GM12873 (cell line): ENCODE measurements around the gene PTPA.
A peak's percentile ranks its signal among the peaks of the same experiment; 100 is the strongest.

Experiments used
- CTCF ChIP-seq: IDR thresholded peaks from 2 replicates; pipeline ENCODE4 v1.5.1; 2012; ENCODE audit warnings: low read depth, mild to moderate bottlenecking, moderate library complexity, low read length, control low read depth; ENCODE audit not compliant: insufficient read depth; ENCODE audit errors: missing control alignments

Gene PTPA

DNA sequence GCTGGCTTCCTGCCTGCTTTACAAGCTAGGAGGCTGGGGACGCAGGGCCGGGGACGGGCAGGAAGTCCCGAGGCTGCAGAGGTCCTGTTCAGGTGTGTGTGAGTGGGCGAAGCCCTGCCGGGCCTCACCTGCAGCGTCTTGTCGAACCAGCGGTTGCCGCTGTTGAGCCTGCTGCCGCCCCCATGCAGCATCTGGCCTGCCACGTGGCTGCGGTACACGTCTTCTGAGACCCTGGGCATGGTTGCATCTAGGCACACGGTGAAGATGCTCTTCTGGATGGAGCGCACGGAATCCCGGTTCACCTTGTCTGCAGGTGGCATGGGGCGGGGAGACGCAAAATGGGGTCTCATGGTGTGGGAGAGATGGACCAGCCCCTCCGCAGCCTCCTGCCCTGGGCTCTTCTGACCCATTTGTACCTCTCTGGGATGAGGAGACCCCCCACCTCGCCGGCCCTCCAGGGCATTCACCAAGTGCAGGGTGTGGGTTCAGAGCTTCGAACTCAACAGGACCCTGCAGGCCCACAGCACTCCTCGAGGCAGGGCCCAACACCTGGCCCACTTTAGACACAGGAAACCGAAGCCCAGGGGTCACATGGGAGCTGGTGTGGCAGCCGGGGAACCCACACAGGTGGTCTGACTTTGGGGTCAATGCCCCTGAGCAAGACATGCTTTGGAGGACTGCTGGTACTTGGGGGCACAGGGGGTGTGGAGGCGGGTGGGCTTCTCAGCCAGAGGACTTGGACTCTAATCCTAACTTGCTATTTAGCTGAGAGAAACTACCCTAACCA, 10.6 kb upstream of the PTPA start:
- TF ChIP-seq CTCF: no peak

- TF ChIP-seq CTCF: no peak
Observed at GRCh38 chr9:129101279-129101678, 9.9 kb upstream of the PTPA start.

- no peak for TF ChIP-seq CTCF
Observed at GRCh38 chr9:129102095-129102525, 9.1 kb upstream of the PTPA start.

GRCh38 chr9:129102791-129103594, 8.2 kb upstream of the PTPA start:
- peak; percentile 70 for TF ChIP-seq CTCF

DNA sequence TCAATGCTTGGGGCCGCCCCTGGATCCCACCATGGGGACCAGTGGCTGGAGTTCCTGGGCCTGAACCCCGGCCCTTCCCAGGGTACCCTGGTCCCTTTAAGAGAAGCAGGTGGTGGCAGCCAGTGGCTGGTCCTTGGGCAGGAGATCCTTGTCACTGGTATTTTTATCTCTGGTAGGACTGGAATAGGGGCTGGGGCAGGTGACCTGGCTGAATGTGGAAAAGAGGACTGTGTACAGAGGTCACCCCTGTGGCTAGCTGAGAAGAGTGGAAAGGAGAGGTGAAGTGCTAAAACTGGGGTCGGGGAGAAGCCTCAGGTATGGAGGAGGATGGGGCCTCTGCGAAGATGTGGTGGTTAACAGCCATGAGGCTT, 7.6 kb upstream of the PTPA start:
- TF ChIP-seq CTCF: no peak

DNA sequence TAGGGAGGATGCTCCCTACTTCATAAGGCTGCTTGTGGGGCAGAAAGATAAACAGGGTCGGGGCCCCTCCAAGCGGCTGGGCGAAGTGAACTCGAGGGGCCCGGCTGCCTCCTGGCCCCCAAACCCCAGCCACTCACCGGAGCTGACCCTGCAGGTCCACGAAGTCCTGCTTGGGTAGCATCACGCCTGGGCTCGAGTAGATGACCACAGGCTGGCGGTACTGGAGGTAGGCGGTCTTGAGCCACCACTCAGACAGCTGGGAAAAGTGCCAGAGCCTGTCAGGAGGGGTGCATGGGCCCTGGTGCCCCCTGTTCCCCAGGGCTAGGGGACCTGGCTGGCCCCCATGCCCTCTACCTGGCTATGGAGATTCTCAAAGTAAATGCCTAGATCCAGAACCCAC, 7.2 kb upstream of the PTPA start:
- TF ChIP-seq CTCF: no peak
